Activated CD4-positive, alpha-beta T cell treated with anti-CD3 and anti-CD28 coated beads, Interleukin-2, amount 10 ng/mL, durations not matched to agents 7 days and 5 days (primary cell): ENCODE results near the gene HERC3. TPM values are rescaled to one million over a fixed set of nuclear protein-coding genes. Genes with fewer than 3 reads are reported as not detected.

ENCODE experiments used
- CTCF ChIA-PET: fragments of 350-600 bp; sonication (Branson Sonifier 250); formaldehyde crosslinking; loops from one replicate; lab custom pipeline; 2021; ENCODE audit warnings: antibody characterized with exemption; lab: Charles Lee
- POLR2A ChIA-PET: fragments of 350-600 bp; sonication (Branson Sonifier 250); formaldehyde crosslinking; loops from one replicate; lab custom pipeline; 2021; ENCODE audit warnings: antibody characterized with exemption; lab: Charles Lee
- DNase-seq: peaks from one replicate; pipeline ENCODE4 v3.0.0-alpha.2; 2020
- H3K27ac Mint-ChIP-seq: one replicate; pipeline ENCODE4 v1.8.0; 2021; ENCODE audit warnings: mild to moderate bottlenecking, moderate library complexity, mixed read lengths
- H3K27me3 Mint-ChIP-seq: one replicate; pipeline ENCODE4 v1.8.0; 2021; ENCODE audit warnings: mixed read lengths
- H3K36me3 Mint-ChIP-seq: one replicate; pipeline ENCODE4 v1.8.0; 2021; ENCODE audit warnings: low read depth, mixed read lengths
- H3K4me1 Mint-ChIP-seq: one replicate; pipeline ENCODE4 v1.8.0; 2021; ENCODE audit warnings: mixed read lengths
- H3K4me3 Mint-ChIP-seq: one replicate; pipeline ENCODE4 v1.8.0; 2021; ENCODE audit warnings: mild to moderate bottlenecking, moderate library complexity, mixed read lengths
- H3K9me3 Mint-ChIP-seq: one replicate; pipeline ENCODE4 v1.8.0; 2021; ENCODE audit warnings: mixed read lengths
- total RNA-seq, 2 experiments: library from RNA; stranded (reverse); gene quantifications; one replicate each; pipeline ENCODE4 v1.2.3, GENCODE V29; 2021

Gene HERC3
- total RNA-seq, 2 experiments from 2014 or later, result 28.1 to 33.3 TPM

DNA sequence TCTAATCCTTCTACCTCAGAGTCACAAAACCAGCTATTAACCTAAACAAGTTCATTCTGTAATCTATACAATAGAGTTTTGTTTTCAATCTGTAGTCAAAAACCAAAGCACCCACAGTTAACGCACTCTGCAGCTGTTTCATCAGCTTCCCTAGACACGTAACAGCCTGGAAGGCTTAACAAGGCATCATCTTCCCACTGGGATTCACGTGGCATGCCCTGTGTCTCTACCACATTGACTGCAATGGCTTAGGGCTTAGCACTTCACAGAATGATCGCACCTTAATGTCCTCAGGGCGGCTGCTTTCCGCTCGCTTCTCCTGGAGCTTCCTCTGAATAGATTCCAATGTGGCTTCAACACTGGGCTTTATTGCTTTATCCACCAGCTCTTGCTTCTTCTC is 155.1 kb downstream of the HERC3 start:
- Mint-ChIP-seq H3K4me1 (no peaks in the 10 kb centered on the region), H3K4me3 (no peak overlapping the region), H3K36me3 (peaks cover 26% of the 10 kb centered on the region), H3K27me3 (no peaks in the 10 kb centered on the region), H3K27ac (no peak overlapping the region), H3K9me3 (no peaks in the 10 kb centered on the region)
- ChIA-PET CTCF (interaction anchor here (1.0 to 1.8 kb wide), 2 partner anchors 26 to 208 kb away, joined by 3 to 4 read pairs; no protein-coding TSS in a partner anchor), POLR2A (no interaction called here)
- no peak for DNase-seq

DNA sequence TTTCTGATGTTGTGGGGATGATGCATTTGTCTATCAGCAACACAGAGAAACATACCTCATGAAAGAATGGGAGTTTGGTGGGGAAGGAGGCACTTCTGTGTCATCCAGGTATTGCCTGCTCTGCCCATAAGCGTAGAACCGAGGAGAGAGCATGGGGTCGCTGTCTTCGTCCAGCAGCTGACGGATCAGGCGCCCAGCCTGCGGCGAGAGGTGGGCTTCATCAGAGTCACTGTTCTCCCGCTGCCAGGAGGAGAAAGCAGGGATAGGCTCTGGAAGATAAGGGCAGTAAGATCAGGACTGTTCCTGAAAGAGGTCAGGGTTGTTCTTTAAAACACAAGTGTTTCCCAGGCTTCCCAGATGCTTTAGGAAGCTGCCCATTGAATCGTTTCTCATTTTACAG is 158.1 kb downstream of the HERC3 start:
- Mint-ChIP-seq H3K27me3 (no peaks in the 10 kb centered on the region), H3K4me3 (no peak overlapping the region), H3K27ac (no peak overlapping the region), H3K36me3 (peaks cover 24% of the 10 kb centered on the region), H3K4me1 (peaks cover 1% of the 10 kb centered on the region), H3K9me3 (no peaks in the 10 kb centered on the region)
- ChIA-PET CTCF (no interaction called here), POLR2A (no interaction called here)
- DNase-seq, result no peak

DNA sequence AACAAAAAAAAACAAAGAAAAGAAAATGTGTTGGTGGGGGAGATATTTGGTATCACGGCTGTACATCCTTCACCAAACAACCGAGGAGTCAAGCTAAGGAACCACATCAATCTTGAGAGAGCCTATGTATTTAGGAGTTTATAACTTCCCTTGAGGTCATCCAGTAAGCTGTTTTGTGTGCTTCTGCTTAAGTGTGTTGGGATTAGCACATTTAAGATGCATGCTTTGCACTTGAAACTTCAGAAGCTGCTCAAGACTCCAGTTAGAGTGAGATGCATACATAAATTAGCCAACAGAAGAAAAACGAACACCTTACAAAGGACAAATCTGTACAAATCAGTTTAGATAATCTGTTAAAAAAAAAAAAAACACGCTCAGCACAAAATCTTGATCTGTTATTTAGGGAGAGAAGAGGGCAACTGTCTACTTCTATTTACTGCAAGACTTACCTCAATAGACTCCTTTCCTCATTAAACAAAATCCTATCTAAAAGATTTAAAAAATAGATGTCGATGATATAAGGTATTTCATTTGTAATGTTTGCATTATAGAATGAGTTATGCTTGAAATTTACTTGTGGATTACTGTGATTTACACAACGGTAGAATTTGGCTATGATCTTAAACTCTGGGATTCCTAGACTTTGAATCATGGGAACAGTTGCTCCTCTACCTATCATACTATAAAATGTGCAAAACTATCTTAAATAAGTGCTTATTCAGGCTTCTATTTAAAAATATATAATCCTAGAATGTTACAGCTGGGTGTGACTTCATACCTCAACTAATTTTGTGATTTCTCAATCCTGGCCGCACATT is 159.2 kb downstream of the HERC3 start:
- peaks cover 1% of the 10 kb centered on the region for H3K4me1 Mint-ChIP-seq
- DNase-seq, result no peak
- no peak overlapping the region for H3K4me3 Mint-ChIP-seq
- H3K27me3 Mint-ChIP-seq, result peaks cover 2% of the 10 kb centered on the region
- no peak overlapping the region for H3K27ac Mint-ChIP-seq
- H3K9me3 Mint-ChIP-seq, result no peaks in the 10 kb centered on the region
- H3K36me3 Mint-ChIP-seq, result peaks cover 20% of the 10 kb centered on the region
- CTCF ChIA-PET, result interaction anchor here (1.1 kb wide), 1 partner anchor 12 kb away, joined by 3 read pairs; no protein-coding TSS in a partner anchor
- POLR2A ChIA-PET, result no interaction called here

DNA sequence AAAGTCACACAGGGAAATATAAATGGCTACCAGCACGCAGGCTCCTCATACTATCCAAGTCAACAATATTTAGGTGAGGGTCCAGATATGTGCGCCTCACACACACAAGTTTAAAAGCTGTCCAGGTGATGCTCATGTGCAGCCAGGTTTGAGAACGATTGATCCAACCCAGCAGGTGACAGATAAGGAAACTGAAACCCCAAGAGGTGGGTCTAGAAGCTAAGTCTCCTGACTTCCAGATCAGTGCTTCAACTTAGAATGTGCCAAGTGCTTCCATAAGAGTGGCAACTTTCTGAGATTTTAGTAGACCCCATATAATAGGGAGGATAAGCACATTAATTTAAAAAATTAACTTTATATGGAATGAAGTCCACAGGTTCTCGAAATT is 159.8 kb downstream of the HERC3 start:
- no peaks in the 10 kb centered on the region for H3K9me3 Mint-ChIP-seq
- peaks cover 17% of the 10 kb centered on the region for H3K36me3 Mint-ChIP-seq
- H3K4me1 Mint-ChIP-seq, result peaks cover 1% of the 10 kb centered on the region
- H3K4me3 Mint-ChIP-seq, result no peak overlapping the region
- CTCF ChIA-PET, result interaction anchor here (1.1 kb wide), 1 partner anchor 11 kb away, joined by 3 read pairs; no protein-coding TSS in a partner anchor
- DNase-seq, result no peak
- H3K27me3 Mint-ChIP-seq, result peaks cover 2% of the 10 kb centered on the region
- no peak overlapping the region for H3K27ac Mint-ChIP-seq
- POLR2A ChIA-PET, result no interaction called here

DNA sequence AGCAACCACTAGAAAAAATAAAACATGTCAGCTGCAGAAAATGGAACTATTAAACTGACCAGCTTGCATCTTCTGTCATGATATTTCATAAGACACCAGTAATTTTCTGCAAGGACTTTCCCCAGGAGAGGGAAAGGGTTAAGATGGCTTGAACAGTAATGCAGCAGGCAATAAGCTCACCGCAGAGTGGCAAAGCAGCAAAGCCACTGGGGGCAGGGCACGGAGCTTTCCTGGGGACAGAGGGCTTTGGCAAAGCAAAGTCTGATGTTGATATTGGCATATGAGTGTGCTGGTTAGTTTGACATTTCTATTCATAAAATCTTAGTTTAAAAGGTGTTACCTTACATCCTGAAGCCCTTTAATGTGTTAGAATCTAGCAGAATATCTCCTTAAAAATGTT is 160.5 kb downstream of the HERC3 start:
- DNase-seq, result no peak
- no peak overlapping the region for H3K27ac Mint-ChIP-seq
- H3K27me3 Mint-ChIP-seq, result peaks cover 2% of the 10 kb centered on the region
- H3K4me3 Mint-ChIP-seq, result no peak overlapping the region
- CTCF ChIA-PET, result interaction anchor here (1.1 kb wide), 1 partner anchor 11 kb away, joined by 3 read pairs; no protein-coding TSS in a partner anchor
- H3K36me3 Mint-ChIP-seq, result peaks cover 17% of the 10 kb centered on the region
- H3K9me3 Mint-ChIP-seq, result no peaks in the 10 kb centered on the region
- POLR2A ChIA-PET, result no interaction called here
- peaks cover 1% of the 10 kb centered on the region for H3K4me1 Mint-ChIP-seq

DNA sequence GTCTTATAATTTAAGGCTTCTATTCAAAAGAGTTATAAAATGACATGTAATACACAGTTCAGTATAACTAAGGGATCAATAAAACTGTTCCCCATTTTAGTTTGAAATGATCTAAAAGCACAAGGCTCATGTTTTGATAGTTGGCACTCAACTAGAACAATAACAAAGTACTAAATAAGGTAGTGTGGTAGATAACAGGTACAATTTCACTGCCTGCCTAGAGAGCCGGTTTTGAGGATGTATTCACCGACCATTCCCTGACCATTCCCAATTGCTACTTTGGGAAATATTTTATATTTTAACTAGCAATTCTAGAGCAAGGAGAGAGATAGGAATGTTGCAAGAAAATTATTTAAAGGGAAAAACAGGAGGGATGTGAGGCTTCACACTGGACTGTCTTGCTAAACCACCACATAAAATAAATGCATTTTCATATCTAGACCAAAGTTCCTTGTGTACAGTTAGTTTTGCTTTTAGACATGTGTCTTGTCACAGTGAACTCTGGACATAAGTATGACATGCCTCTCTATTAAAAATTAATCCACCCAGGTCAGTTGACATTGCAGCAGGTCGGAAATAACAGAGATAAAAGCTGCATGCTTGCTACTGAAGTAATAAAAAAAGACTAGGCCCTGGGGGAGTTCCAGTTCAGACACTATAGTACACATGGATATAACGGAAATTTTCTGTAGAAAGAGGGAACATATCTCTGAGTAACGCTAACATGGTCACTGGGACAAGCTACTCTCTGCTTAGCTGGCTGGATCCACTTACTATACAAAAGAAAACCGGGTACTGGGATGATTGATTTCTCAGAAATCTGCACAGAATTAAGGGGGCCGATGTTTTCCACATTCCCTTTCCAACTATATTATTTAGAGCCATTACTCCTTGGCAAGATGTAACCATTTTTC is 161.6 kb downstream of the HERC3 start:
- Mint-ChIP-seq H3K4me1 (peaks cover 1% of the 10 kb centered on the region), H3K36me3 (peaks cover 18% of the 10 kb centered on the region), H3K9me3 (no peaks in the 10 kb centered on the region), H3K27me3 (peaks cover 2% of the 10 kb centered on the region), H3K4me3 (no peak overlapping the region), H3K27ac (no peak overlapping the region)
- DNase-seq, result no peak
- CTCF ChIA-PET, result no interaction called here
- POLR2A ChIA-PET, result no interaction called here

DNA sequence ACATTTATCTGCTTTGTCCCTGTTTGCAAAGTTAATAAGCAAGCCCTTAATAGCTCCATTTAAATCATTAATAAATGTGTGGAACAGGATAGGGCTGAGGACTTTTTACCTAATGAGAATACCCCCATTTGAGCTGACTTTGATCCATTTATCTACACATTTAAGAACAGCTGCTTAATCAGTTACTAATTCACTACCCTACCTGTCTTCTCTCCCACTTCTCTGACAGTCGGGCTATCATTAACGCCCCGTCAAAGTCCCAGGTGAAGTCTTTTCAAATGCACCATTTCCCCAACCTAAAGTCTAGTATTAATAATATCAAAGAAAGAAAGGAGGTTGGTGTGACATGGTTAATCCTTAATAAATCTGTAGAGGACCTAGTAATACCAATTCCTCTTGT is 162.5 kb downstream of the HERC3 start:
- Mint-ChIP-seq H3K36me3 (peaks cover 12% of the 10 kb centered on the region), H3K4me1 (peaks cover 1% of the 10 kb centered on the region), H3K9me3 (no peaks in the 10 kb centered on the region), H3K27ac (no peak overlapping the region), H3K27me3 (peaks cover 2% of the 10 kb centered on the region), H3K4me3 (no peak overlapping the region)
- ChIA-PET POLR2A (no interaction called here), CTCF (no interaction called here)
- no peak for DNase-seq

DNA sequence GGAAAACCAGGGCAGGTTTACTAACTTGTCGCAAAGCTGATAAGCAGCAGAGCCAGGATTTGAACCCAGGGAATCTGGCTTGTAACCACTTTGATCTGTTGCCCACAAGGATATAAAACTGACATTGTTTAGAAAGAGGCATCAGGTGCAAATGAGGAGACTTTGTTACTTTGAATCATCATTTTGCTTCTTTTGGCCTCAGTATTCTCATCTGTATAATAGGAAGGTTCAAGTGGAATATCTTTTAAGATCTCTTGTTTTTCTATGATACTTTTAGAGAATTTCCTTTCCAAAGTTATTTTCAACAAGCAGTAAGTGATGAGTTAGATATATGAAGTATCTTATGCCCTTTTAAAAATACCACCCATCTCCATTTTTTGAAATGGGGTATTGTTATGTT is 163.2 kb downstream of the HERC3 start:
- Mint-ChIP-seq H3K4me3 (no peak overlapping the region), H3K4me1 (peaks cover 1% of the 10 kb centered on the region), H3K9me3 (no peaks in the 10 kb centered on the region), H3K36me3 (peaks cover 11% of the 10 kb centered on the region), H3K27ac (no peak overlapping the region), H3K27me3 (peaks cover 2% of the 10 kb centered on the region)
- DNase-seq, result no peak
- ChIA-PET CTCF (interaction anchor here (1.6 kb wide), 1 partner anchor 10 kb away, joined by 5 read pairs; no protein-coding TSS in a partner anchor), POLR2A (no interaction called here)

DNA sequence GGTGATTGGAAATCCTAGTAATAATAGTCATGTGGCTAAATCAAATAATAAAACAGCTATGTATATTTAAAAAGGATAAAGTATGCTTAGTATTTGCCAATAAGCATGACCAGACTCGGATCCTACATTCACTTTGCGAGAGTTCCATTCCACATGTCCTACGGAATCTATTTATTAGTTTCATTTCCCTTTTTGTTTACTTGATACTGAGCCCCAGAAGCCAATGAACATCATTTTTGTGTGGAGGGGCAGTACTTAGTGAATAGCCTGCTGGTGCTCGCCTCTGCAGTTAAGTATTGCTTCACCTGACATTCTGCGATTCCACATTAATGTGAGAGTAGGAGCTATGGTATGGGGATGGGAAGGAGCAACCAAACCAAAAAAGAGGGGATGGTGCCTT is 163.9 kb downstream of the HERC3 start:
- no peak overlapping the region for H3K4me3 Mint-ChIP-seq
- H3K27me3 Mint-ChIP-seq, result peaks cover 2% of the 10 kb centered on the region
- H3K27ac Mint-ChIP-seq, result no peak overlapping the region
- no peaks in the 10 kb centered on the region for H3K9me3 Mint-ChIP-seq
- CTCF ChIA-PET, result interaction anchor here (1.6 kb wide), 1 partner anchor 10 kb away, joined by 5 read pairs; no protein-coding TSS in a partner anchor
- H3K4me1 Mint-ChIP-seq, result peaks cover 1% of the 10 kb centered on the region
- peaks cover 9% of the 10 kb centered on the region for H3K36me3 Mint-ChIP-seq
- no peak for DNase-seq
- POLR2A ChIA-PET, result interaction anchor here (0.6 kb wide), 1 partner anchor 745 kb away, joined by 3 read pairs; no protein-coding TSS in a partner anchor

DNA sequence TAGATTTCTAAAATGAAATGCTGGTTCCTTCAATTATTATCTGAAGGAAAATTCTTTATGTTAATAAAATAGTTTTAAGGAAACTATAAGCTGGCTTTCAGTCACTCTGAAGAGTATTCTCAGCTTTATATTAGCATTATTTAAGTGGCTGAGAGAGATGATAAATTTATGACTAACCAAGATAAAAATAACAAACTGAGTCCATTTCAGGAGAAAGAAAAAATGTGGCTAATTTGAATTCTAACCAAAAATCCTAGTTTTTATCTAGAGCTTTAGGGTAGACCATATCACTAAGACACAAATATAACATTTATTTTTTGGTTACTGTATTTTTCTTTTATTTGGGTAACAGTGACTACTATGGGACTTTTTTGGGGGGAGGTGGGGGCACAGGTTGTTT is 164.8 kb downstream of the HERC3 start:
- DNase-seq, result no peak
- peaks cover 9% of the 10 kb centered on the region for H3K36me3 Mint-ChIP-seq
- ChIA-PET CTCF (interaction anchor here (1.2 to 1.6 kb wide), 2 partner anchors 10 to 11 kb away, joined by 3 to 5 read pairs; no protein-coding TSS in a partner anchor), POLR2A (no interaction called here)
- H3K4me3 Mint-ChIP-seq, result no peak overlapping the region
- H3K4me1 Mint-ChIP-seq, result peaks cover 5% of the 10 kb centered on the region
- no peak overlapping the region for H3K27ac Mint-ChIP-seq
- peaks cover 2% of the 10 kb centered on the region for H3K27me3 Mint-ChIP-seq
- no peaks in the 10 kb centered on the region for H3K9me3 Mint-ChIP-seq

DNA sequence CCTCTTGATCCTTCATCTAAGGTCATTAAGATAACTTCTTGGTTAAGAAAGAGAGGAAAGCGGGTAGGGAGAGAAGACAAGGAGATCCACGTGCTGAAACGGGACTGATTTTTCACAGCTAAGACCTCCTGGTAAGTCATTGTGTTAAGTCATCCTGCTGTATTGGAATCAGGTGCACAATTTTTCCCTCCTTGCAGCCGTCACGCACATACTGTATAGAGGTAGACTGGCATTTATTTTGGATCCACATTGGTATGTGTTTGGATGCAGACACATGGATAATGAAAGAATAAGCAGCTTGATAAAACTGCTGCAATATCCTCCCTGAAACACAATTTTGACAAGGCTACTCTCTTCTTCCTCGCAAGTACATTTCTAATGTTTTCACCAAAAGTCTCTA is 165.5 kb downstream of the HERC3 start:
- ChIA-PET POLR2A (no interaction called here), CTCF (interaction anchor here (1.2 kb wide), 1 partner anchor 9 kb away, joined by 3 read pairs; no protein-coding TSS in a partner anchor)
- H3K9me3 Mint-ChIP-seq, result no peaks in the 10 kb centered on the region
- no peak overlapping the region for H3K27ac Mint-ChIP-seq
- H3K4me1 Mint-ChIP-seq, result peaks cover 3% of the 10 kb centered on the region
- no peak overlapping the region for H3K4me3 Mint-ChIP-seq
- peaks cover 2% of the 10 kb centered on the region for H3K27me3 Mint-ChIP-seq
- H3K36me3 Mint-ChIP-seq, result peaks cover 9% of the 10 kb centered on the region
- DNase-seq, result no peak
